ENCODE results near the gene FAM3D.

FAM3D gene

GRCh38 chr3:58613236-58614132 is 53.1 kb downstream of the FAM3D start:
- peak; percentile 22 for ATAC-seq
- Mint-ChIP-seq H3K36me3 (no peaks in the 10 kb centered on the region), H3K9me3 (no peaks in the 10 kb centered on the region), H3K27ac (no peak overlapping the region), H3K4me1 (no peaks in the 10 kb centered on the region), H3K4me3 (no peak overlapping the region), H3K27me3 (peaks cover 26% of the 10 kb centered on the region)

GRCh38 chr3:58612830-58613229 is 53.7 kb downstream of the FAM3D start:
- no peaks in the 10 kb centered on the region for H3K9me3 Mint-ChIP-seq
- no peak overlapping the region for H3K27ac Mint-ChIP-seq
- H3K36me3 Mint-ChIP-seq, result no peaks in the 10 kb centered on the region
- ATAC-seq, result no peak
- no peak overlapping the region for H3K4me3 Mint-ChIP-seq
- H3K4me1 Mint-ChIP-seq, result no peaks in the 10 kb centered on the region
- H3K27me3 Mint-ChIP-seq, result peaks cover 33% of the 10 kb centered on the region

- Mint-ChIP-seq H3K36me3 (no peaks in the 10 kb centered on the region), H3K4me3 (no peak overlapping the region), H3K27ac (no peak overlapping the region), H3K9me3 (no peaks in the 10 kb centered on the region), H3K4me1 (no peaks in the 10 kb centered on the region), H3K27me3 (peaks cover 47% of the 10 kb centered on the region)
- peak; percentile 49 for ATAC-seq
Observed at GRCh38 chr3:58609990-58610389, 56.6 kb downstream of the FAM3D start.

GRCh38 chr3:58608648-58609047 is 57.9 kb downstream of the FAM3D start:
- Mint-ChIP-seq H3K4me1 (no peaks in the 10 kb centered on the region), H3K9me3 (peaks cover 3% of the 10 kb centered on the region), H3K27me3 (peaks cover 58% of the 10 kb centered on the region), H3K4me3 (no peak overlapping the region), H3K36me3 (no peaks in the 10 kb centered on the region), H3K27ac (no peak overlapping the region)
- no peak for ATAC-seq

- no peak for ATAC-seq
- Mint-ChIP-seq H3K27ac (no peak overlapping the region), H3K9me3 (peaks cover 3% of the 10 kb centered on the region), H3K4me3 (no peak overlapping the region), H3K4me1 (no peaks in the 10 kb centered on the region), H3K36me3 (no peaks in the 10 kb centered on the region), H3K27me3 (peaks cover 66% of the 10 kb centered on the region)
Observed at GRCh38 chr3:58607816-58608215, 58.8 kb downstream of the FAM3D start.

- peaks cover 3% of the 10 kb centered on the region for H3K9me3 Mint-ChIP-seq
- H3K4me1 Mint-ChIP-seq, result no peaks in the 10 kb centered on the region
- no peak for ATAC-seq
Observed at GRCh38 chr3:58606693-58607092, 59.9 kb downstream of the FAM3D start.

GRCh38 chr3:58604031-58604430 is 62.5 kb downstream of the FAM3D start:
- ATAC-seq, result no peak
- Mint-ChIP-seq H3K27me3 (peaks cover 57% of the 10 kb centered on the region), H3K4me3 (no peak overlapping the region), H3K36me3 (no peaks in the 10 kb centered on the region), H3K9me3 (peaks cover 3% of the 10 kb centered on the region), H3K4me1 (no peaks in the 10 kb centered on the region), H3K27ac (no peak overlapping the region)

More at GRCh38 chr3:58606693-58607092, 59.9 kb downstream of the FAM3D start:
- no peaks in the 10 kb centered on the region for H3K36me3 Mint-ChIP-seq
- H3K4me3 Mint-ChIP-seq, result no peak overlapping the region
- no peak overlapping the region for H3K27ac Mint-ChIP-seq
- H3K27me3 Mint-ChIP-seq, result peaks cover 68% of the 10 kb centered on the region

- no peak for ATAC-seq
- Mint-ChIP-seq H3K36me3 (no peaks in the 10 kb centered on the region), H3K4me3 (no peak overlapping the region), H3K27ac (no peak overlapping the region), H3K27me3 (peaks cover 53% of the 10 kb centered on the region), H3K9me3 (peaks cover 3% of the 10 kb centered on the region), H3K4me1 (no peaks in the 10 kb centered on the region)
Observed at GRCh38 chr3:58603606-58604005, 63.0 kb downstream of the FAM3D start.

- Mint-ChIP-seq H3K4me3 (no peak overlapping the region), H3K27me3 (peaks cover 12% of the 10 kb centered on the region), H3K4me1 (no peaks in the 10 kb centered on the region), H3K36me3 (no peaks in the 10 kb centered on the region), H3K9me3 (no peaks in the 10 kb centered on the region), H3K27ac (no peak overlapping the region)
- no peak for ATAC-seq
Observed at GRCh38 chr3:58597770-58598310, 68.7 kb downstream of the FAM3D start.

GRCh38 chr3:58596834-58597518 is 69.6 kb downstream of the FAM3D start:
- Mint-ChIP-seq H3K27me3 (peaks cover 8% of the 10 kb centered on the region), H3K27ac (no peak overlapping the region), H3K4me1 (no peaks in the 10 kb centered on the region), H3K36me3 (no peaks in the 10 kb centered on the region), H3K4me3 (no peak overlapping the region), H3K9me3 (no peaks in the 10 kb centered on the region)
- ATAC-seq, result no peak

- Mint-ChIP-seq H3K4me3 (no peak overlapping the region), H3K4me1 (no peaks in the 10 kb centered on the region), H3K9me3 (no peaks in the 10 kb centered on the region), H3K27ac (no peak overlapping the region), H3K27me3 (no peaks in the 10 kb centered on the region), H3K36me3 (no peaks in the 10 kb centered on the region)
- ATAC-seq, result no peak
Observed at GRCh38 chr3:58594117-58594516, 72.5 kb downstream of the FAM3D start.

- H3K27me3 Mint-ChIP-seq, result peaks cover 10% of the 10 kb centered on the region
- no peak for ATAC-seq
- no peak overlapping the region for H3K27ac Mint-ChIP-seq
Observed at GRCh38 chr3:58591517-58592510, 74.8 kb downstream of the FAM3D start.

GRCh38 chr3:58588030-58588614 is 78.5 kb downstream of the FAM3D start:
- Mint-ChIP-seq H3K27me3 (peaks cover 41% of the 10 kb centered on the region), H3K9me3 (peaks cover 3% of the 10 kb centered on the region), H3K4me3 (no peak overlapping the region), H3K4me1 (peaks cover 17% of the 10 kb centered on the region), H3K27ac (no peak overlapping the region), H3K36me3 (no peaks in the 10 kb centered on the region)
- ATAC-seq, result no peak

More at GRCh38 chr3:58591517-58592510, 74.8 kb downstream of the FAM3D start:
- Mint-ChIP-seq H3K4me1 (no peaks in the 10 kb centered on the region), H3K4me3 (no peak overlapping the region), H3K9me3 (no peaks in the 10 kb centered on the region), H3K36me3 (no peaks in the 10 kb centered on the region)

GRCh38 chr3:58586776-58587192 is 79.8 kb downstream of the FAM3D start:
- H3K36me3 Mint-ChIP-seq, result no peaks in the 10 kb centered on the region
- H3K4me1 Mint-ChIP-seq, result peaks cover 17% of the 10 kb centered on the region
- no peak for ATAC-seq
- H3K9me3 Mint-ChIP-seq, result peaks cover 3% of the 10 kb centered on the region
- peaks cover 41% of the 10 kb centered on the region for H3K27me3 Mint-ChIP-seq
- H3K27ac Mint-ChIP-seq, result no peak overlapping the region
- H3K4me3 Mint-ChIP-seq, result no peak overlapping the region
